NOMO-1 treated with DMSO at 0.1 percent for 48 hours (cell line): ENCODE measurements around the gene MYO5B.

ENCODE experiments used
- DNase-seq: peaks from one replicate; lab custom pipeline; 2025; ENCODE audit not compliant: unreplicated experiment; lab: John Stamatoyannopoulos, UW

Gene MYO5B

GRCh38 chr18:50189160-50189559 is 5.8 kb downstream of the MYO5B start:
- no peak for DNase-seq

GRCh38 chr18:50188652-50189051 is 6.3 kb downstream of the MYO5B start:
- DNase-seq, result no peak

- DNase-seq, result no peak
Observed at GRCh38 chr18:50187659-50188058, 7.3 kb downstream of the MYO5B start.

GRCh38 chr18:50186385-50186784 is 8.6 kb downstream of the MYO5B start:
- no peak for DNase-seq

- DNase-seq, result no peak
Observed at GRCh38 chr18:50183556-50183955, 11.4 kb downstream of the MYO5B start.

- no peak for DNase-seq
Observed at GRCh38 chr18:50182511-50182910, 12.4 kb downstream of the MYO5B start.

- no peak for DNase-seq
Observed at GRCh38 chr18:50181590-50181989, 13.4 kb downstream of the MYO5B start.

- DNase-seq, result no peak
Observed at GRCh38 chr18:50179465-50179864, 15.5 kb downstream of the MYO5B start.

- DNase-seq, result no peak
Observed at GRCh38 chr18:50177294-50177992, 17.5 kb downstream of the MYO5B start.

GRCh38 chr18:50172367-50172766 is 22.6 kb downstream of the MYO5B start:
- DNase-seq, result no peak

GRCh38 chr18:50171406-50171805 is 23.5 kb downstream of the MYO5B start:
- no peak for DNase-seq

- no peak for DNase-seq
Observed at GRCh38 chr18:50170004-50170403, 24.9 kb downstream of the MYO5B start.

GRCh38 chr18:50169149-50169548 is 25.8 kb downstream of the MYO5B start:
- no peak for DNase-seq

- no peak for DNase-seq
Observed at GRCh38 chr18:50167966-50168365, 27.0 kb downstream of the MYO5B start.

- no peak for DNase-seq
Observed at GRCh38 chr18:50166901-50167300, 28.0 kb downstream of the MYO5B start.

GRCh38 chr18:50163505-50163904 is 31.4 kb downstream of the MYO5B start:
- no peak for DNase-seq

- no peak for DNase-seq
Observed at GRCh38 chr18:50162486-50163304, 32.3 kb downstream of the MYO5B start.

- DNase-seq, result no peak
Observed at GRCh38 chr18:50161597-50162205, 33.2 kb downstream of the MYO5B start.

GRCh38 chr18:50159654-50160046 is 35.3 kb downstream of the MYO5B start:
- no peak for DNase-seq

- no peak for DNase-seq
Observed at GRCh38 chr18:50158866-50159653, 35.9 kb downstream of the MYO5B start.

- DNase-seq, result no peak
Observed at GRCh38 chr18:50155406-50155805, 39.5 kb downstream of the MYO5B start.
